ENCODE results near the gene POFUT2. TPM values are rescaled to one million over a fixed set of nuclear protein-coding genes. Genes with fewer than 3 reads are reported as not detected.

POFUT2 gene
- total RNA-seq: 15.6 and 17.7 TPM in 2 replicates

- intact Hi-C loops (cut with micrococcal nuclease): loop anchor here (2.0 to 5.0 kb wide), 4 partner anchors 133 to 470 kb away; partner anchors contain the start of genes SLC19A1 and SUMO3
These were observed at the start of gene POFUT2 for GRCh38 chr21:45287438-45288391. Gene POFUT2, minus strand, starts transcription at chr21:45287895. Its CDS starts 24 bp downstream, at chr21:45287871.

GRCh38 chr21:45336870-45337269, 49.2 kb upstream of the POFUT2 start:
- intact Hi-C loops (cut with micrococcal nuclease): no loop called here

GRCh38 chr21:45336535-45336810, 48.8 kb upstream of the POFUT2 start:
- intact Hi-C loops (cut with micrococcal nuclease): no loop called here

GRCh38 chr21:45335761-45336534, 48.3 kb upstream of the POFUT2 start:
- intact Hi-C loops (cut with micrococcal nuclease): no loop called here

- intact Hi-C loops (cut with micrococcal nuclease): no loop called here
These were observed 47.6 kb upstream of the POFUT2 start for GRCh38 chr21:45335151-45335760.

GRCh38 chr21:45334591-45335081, 46.9 kb upstream of the POFUT2 start:
- intact Hi-C loops (cut with micrococcal nuclease): no loop called here

GRCh38 chr21:45334134-45334533, 46.4 kb upstream of the POFUT2 start:
- intact Hi-C loops (cut with micrococcal nuclease): no loop called here

- intact Hi-C loops (cut with micrococcal nuclease): no loop called here
These were observed 46.0 kb upstream of the POFUT2 start for GRCh38 chr21:45333583-45334121.

GRCh38 chr21:45332981-45333582, 45.4 kb upstream of the POFUT2 start:
- intact Hi-C loops (cut with micrococcal nuclease): no loop called here

GRCh38 chr21:45332415-45332814, 44.7 kb upstream of the POFUT2 start:
- intact Hi-C loops (cut with micrococcal nuclease): no loop called here

- intact Hi-C loops (cut with micrococcal nuclease): no loop called here
These were observed 43.9 kb upstream of the POFUT2 start for GRCh38 chr21:45331531-45332147.

- intact Hi-C loops (cut with micrococcal nuclease): no loop called here
These were observed 43.2 kb upstream of the POFUT2 start for GRCh38 chr21:45330851-45331261.

- intact Hi-C loops (cut with micrococcal nuclease): no loop called here
These were observed 42.5 kb upstream of the POFUT2 start for GRCh38 chr21:45330075-45330781.

- intact Hi-C loops (cut with micrococcal nuclease): no loop called here
These were observed 41.8 kb upstream of the POFUT2 start for GRCh38 chr21:45329261-45330074.

GRCh38 chr21:45328198-45329091, 40.8 kb upstream of the POFUT2 start:
- intact Hi-C loops (cut with micrococcal nuclease): no loop called here

- intact Hi-C loops (cut with micrococcal nuclease): no loop called here
These were observed 39.9 kb upstream of the POFUT2 start for GRCh38 chr21:45327441-45328197.

- intact Hi-C loops (cut with micrococcal nuclease): no loop called here
These were observed 39.3 kb upstream of the POFUT2 start for GRCh38 chr21:45326891-45327440.
